Smooth muscle cell (in vitro differentiated cells): ENCODE results near the gene ADAM8. TPM values are rescaled to one million over a fixed set of nuclear protein-coding genes. Genes with fewer than 3 reads are reported as not detected.

Source experiments
- DNase-seq: peaks from one replicate; lab custom pipeline; 2025; ENCODE audit not compliant: unreplicated experiment; lab: John Stamatoyannopoulos, UW
- H2AFZ ChIP-seq: fragments of 200-600 bp; sonication (generic); 2 replicates; pipeline ENCODE4 v1.6.0; 2016; ENCODE audit warnings: antibody characterized with exemption, low read depth, mild to moderate bottlenecking
- H3F3A ChIP-seq: fragments of 200-600 bp; sonication (generic); 2 replicates; pipeline ENCODE4 v1.6.0; 2017; ENCODE audit warnings: antibody characterized with exemption, low read depth
- H3K27ac ChIP-seq: fragments of 200-600 bp; sonication (generic); 2 replicates; pipeline ENCODE4 v1.5.1; 2016; ENCODE audit warnings: low read depth, mild to moderate bottlenecking
- H3K27me3 ChIP-seq: fragments of 200-600 bp; sonication (generic); 2 replicates; pipeline ENCODE4 v1.6.1; 2016; ENCODE audit warnings: low read depth, mild to moderate bottlenecking
- H3K36me3 ChIP-seq: fragments of 200-600 bp; sonication (generic); 2 replicates; pipeline ENCODE4 v1.5.1; 2016; ENCODE audit warnings: low read depth
- H3K4me1 ChIP-seq: fragments of 200-600 bp; sonication (generic); 2 replicates; pipeline ENCODE4 v1.5.1; 2016; ENCODE audit warnings: low read depth
- H3K4me2 ChIP-seq: fragments of 200-600 bp; sonication (generic); 2 replicates; pipeline ENCODE4 v1.6.0; 2016; ENCODE audit warnings: mild to moderate bottlenecking
- H3K4me3 ChIP-seq: fragments of 200-600 bp; sonication (generic); 2 replicates; pipeline ENCODE4 v1.5.1; 2016; ENCODE audit warnings: mild to moderate bottlenecking
- H3K79me2 ChIP-seq: fragments of 200-600 bp; sonication (generic); 2 replicates; pipeline ENCODE4 v1.6.0; 2016; ENCODE audit warnings: low read depth, mild to moderate bottlenecking
- H3K9ac ChIP-seq: fragments of 200-600 bp; sonication (generic); 2 replicates; pipeline ENCODE4 v1.6.0; 2016; ENCODE audit warnings: low read depth
- H3K9me3 ChIP-seq: fragments of 200-600 bp; sonication (generic); replicated peaks from 2 replicates; pipeline ENCODE4 v1.5.1; 2016; ENCODE audit warnings: low read depth
- H4K20me1 ChIP-seq: fragments of 200-600 bp; sonication (generic); 2 replicates; pipeline ENCODE4 v1.6.0; 2016; ENCODE audit warnings: low read depth
- WGBS: methylation state at CpG from one replicate; pipeline ENCODE4 v1.1.7; 2016; ENCODE audit warnings: low lambda C conversion rate; 5-methylcytosine and 5-hydroxymethylcytosine counted together
- polyA plus RNA-seq: library from polyadenylated mRNA; unstranded; fragments of >200 nt; fragmentation: Nextera tagmentation; extraction: Ambion mirVana; gene quantifications from 2 replicates; pipeline ENCODE4 v1.2.1, GENCODE V29; 2016
- total RNA-seq: library from RNA; depleted of rRNA; stranded (reverse); fragments of >200 nt; gene quantifications from 2 replicates; pipeline ENCODE4 v1.2.3, GENCODE V29; 2014
- TF ChIP-seq, protein P1 (sequence below): fragments of 200-600 bp; sonication (generic); IDR thresholded peaks from 2 replicates; pipeline ENCODE4 v1.5.1; 2017; ENCODE audit warnings: borderline replicate concordance, mild to moderate bottlenecking, antibody characterized with exemption; ENCODE audit not compliant: insufficient read depth, poor library complexity, severe bottlenecking

ADAM8 gene
- total and polyA plus RNA-seq, 2 experiments from 2014 or later, result 0.36 to 0.70 TPM

GRCh38 chr10:133277993-133278576, 1.4 kb upstream of the ADAM8 start:
- no peak overlapping the region for H2AFZ ChIP-seq
- peaks cover 4% of the 10 kb centered on the region for H3F3A ChIP-seq
- no peak overlapping the region for H3K9ac ChIP-seq
- TF ChIP-seq, protein P1, sequence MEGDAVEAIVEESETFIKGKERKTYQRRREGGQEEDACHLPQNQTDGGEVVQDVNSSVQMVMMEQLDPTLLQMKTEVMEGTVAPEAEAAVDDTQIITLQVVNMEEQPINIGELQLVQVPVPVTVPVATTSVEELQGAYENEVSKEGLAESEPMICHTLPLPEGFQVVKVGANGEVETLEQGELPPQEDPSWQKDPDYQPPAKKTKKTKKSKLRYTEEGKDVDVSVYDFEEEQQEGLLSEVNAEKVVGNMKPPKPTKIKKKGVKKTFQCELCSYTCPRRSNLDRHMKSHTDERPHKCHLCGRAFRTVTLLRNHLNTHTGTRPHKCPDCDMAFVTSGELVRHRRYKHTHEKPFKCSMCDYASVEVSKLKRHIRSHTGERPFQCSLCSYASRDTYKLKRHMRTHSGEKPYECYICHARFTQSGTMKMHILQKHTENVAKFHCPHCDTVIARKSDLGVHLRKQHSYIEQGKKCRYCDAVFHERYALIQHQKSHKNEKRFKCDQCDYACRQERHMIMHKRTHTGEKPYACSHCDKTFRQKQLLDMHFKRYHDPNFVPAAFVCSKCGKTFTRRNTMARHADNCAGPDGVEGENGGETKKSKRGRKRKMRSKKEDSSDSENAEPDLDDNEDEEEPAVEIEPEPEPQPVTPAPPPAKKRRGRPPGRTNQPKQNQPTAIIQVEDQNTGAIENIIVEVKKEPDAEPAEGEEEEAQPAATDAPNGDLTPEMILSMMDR, result no peak
- H3K79me2 ChIP-seq, result no peaks in the 10 kb centered on the region
- peak overlapping the region; percentile 68 for H3K27ac ChIP-seq
- no peak for DNase-seq
- H3K4me3 ChIP-seq, result no peak overlapping the region
- peaks cover 12% of the 10 kb centered on the region for H3K4me1 ChIP-seq
- H4K20me1 ChIP-seq, result peaks cover 14% of the 10 kb centered on the region
- H3K36me3 ChIP-seq, result no peaks in the 10 kb centered on the region
- no peaks in the 10 kb centered on the region for H3K9me3 ChIP-seq
- H3K27me3 ChIP-seq, result peaks cover 23% of the 10 kb centered on the region
- WGBS, result 79% methylated on average over 12 of the region's 12 CpGs
- H3K4me2 ChIP-seq, result peak overlapping the region; percentile 63

- Histone ChIP-seq H2AFZ (no peak overlapping the region), H3K4me1 (peaks cover 12% of the 10 kb centered on the region)
Observed at GRCh38 chr10:133277277-133277992, 767 bp upstream of the ADAM8 start.

GRCh38 chr10:133276100-133276434, 601 bp downstream of the ADAM8 start:
- Histone ChIP-seq H4K20me1 (peaks cover 14% of the 10 kb centered on the region), H3K4me1 (peaks cover 12% of the 10 kb centered on the region), H3K4me2 (peak overlapping the region; percentile 59), H3K36me3 (no peaks in the 10 kb centered on the region), H3K4me3 (no peak overlapping the region), H3K27ac (no peak overlapping the region), H3K9me3 (no peaks in the 10 kb centered on the region), H3K27me3 (peaks cover 23% of the 10 kb centered on the region), H3K9ac (no peak overlapping the region), H3K79me2 (no peaks in the 10 kb centered on the region), H2AFZ (no peak overlapping the region), H3F3A (peaks cover 4% of the 10 kb centered on the region)
- TF ChIP-seq, protein P1, result no peak
- WGBS, result 62% methylated on average over 6 of the region's 6 CpGs
- DNase-seq, result no peak

More at GRCh38 chr10:133277277-133277992, 767 bp upstream of the ADAM8 start:
- Histone ChIP-seq H4K20me1 (peaks cover 14% of the 10 kb centered on the region), H3K27ac (peak overlapping the region; percentile 68), H3K4me3 (no peak overlapping the region), H3K36me3 (no peaks in the 10 kb centered on the region), H3K79me2 (no peaks in the 10 kb centered on the region), H3K9me3 (no peaks in the 10 kb centered on the region), H3F3A (peaks cover 4% of the 10 kb centered on the region), H3K9ac (no peak overlapping the region), H3K27me3 (peaks cover 23% of the 10 kb centered on the region), H3K4me2 (peak overlapping the region; percentile 12)
- WGBS, result 85% methylated on average over 23 of the region's 25 CpGs
- no peak for DNase-seq
- TF ChIP-seq, protein P1, result no peak
